Mucosa of descending colon (tissue), 3 donors: ENCODE measurements around the gene ALOXE3. TPM values are rescaled to one million over a fixed set of nuclear protein-coding genes. Genes with fewer than 3 reads are reported as not detected.
A peak's percentile ranks its signal among the peaks of the same experiment; 100 is the strongest.

Experiments used
- ATAC-seq: fragments of 200-7000 bp; cut with Tn5 transposase; one replicate; pipeline ENCODE4 v1.9.1; 2020; ENCODE audit warnings: mild to moderate bottlenecking, moderate library complexity
- DNase-seq, 3 donors: peaks; one replicate each; pipeline ENCODE4 v3.0.0-alpha.2; 2020
- H3K36me3 ChIP-seq: fragments of 200-600 bp; one replicate; pipeline ENCODE4 v1.8.0; 2021; ENCODE audit warnings: low read depth, mild to moderate bottlenecking
- H3K4me1 ChIP-seq: fragments of 200-600 bp; one replicate; pipeline ENCODE4 v1.8.0; 2021; ENCODE audit warnings: low read depth, mild to moderate bottlenecking
- H3K4me3 ChIP-seq: fragments of 200-600 bp; one replicate; pipeline ENCODE4 v1.8.0; 2021; ENCODE audit warnings: mild to moderate bottlenecking
- H3K9me3 ChIP-seq: fragments of 200-600 bp; one replicate; pipeline ENCODE4 v1.8.0; 2021; ENCODE audit warnings: mild to moderate bottlenecking
- intact Hi-C, 2 donors: fragments of 100-400 bp; cut with DNase I in 1 of 2; cut with micrococcal nuclease in 1 of 2; formaldehyde crosslinking; loops; one replicate each; pipeline versions ENCODE4 v1.11.0 to v1.11.1; 2022; cut with DNase I, micrococcal nuclease
- total RNA-seq, 3 donors: library from RNA; stranded (reverse); fragmentation: NEBNext Ultra II Directional in 2 of 3; extraction: Animal tissue kit (Norgen Biotek cat#: 25700) in 2 of 3; gene quantifications; one replicate each; pipeline versions ENCODE4 v1.2.1 to v1.2.4, GENCODE V29; 2021 to 2023
- TF ChIP-seq, protein P1 (sequence below): fragments of 200-600 bp; IDR thresholded peaks from one replicate; pipeline ENCODE4 v1.8.0; 2022; ENCODE audit warnings: antibody characterized with exemption, mild to moderate bottlenecking
- donor health status: DM: no; HTN: no; CAD: no; lungs with moderate emphysema.
- donor health status: DM: no; HTN: no; CAD: no.
- donor health status: DM: no; HTN: yes; CAD: no.

Gene ALOXE3
- total RNA-seq, 3 donors from 2014 or later = not detected

DNA sequence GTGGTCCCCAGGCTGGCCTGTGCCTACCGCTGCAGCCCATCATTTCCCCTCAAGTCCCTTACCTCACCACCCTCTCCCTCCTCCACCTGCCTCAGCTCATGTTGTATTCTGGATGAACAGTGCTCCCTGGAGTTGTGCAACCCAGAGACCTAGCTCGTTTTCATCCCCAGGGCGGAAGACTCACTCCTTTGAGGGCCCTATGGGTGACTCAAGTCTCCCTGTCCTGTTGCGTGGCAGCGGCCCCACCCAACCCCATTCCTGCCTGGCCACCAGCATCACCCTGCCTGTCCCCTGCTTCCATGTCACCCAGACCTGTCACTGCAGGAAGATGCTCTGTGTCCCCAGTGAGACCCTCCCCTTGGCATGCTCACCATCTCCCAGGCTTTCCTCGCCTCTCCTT, 34.1 kb downstream of the ALOXE3 start:
- DNase-seq = no peak
- peaks cover 5% of the 10 kb centered on the region for H3K4me1 ChIP-seq
- TF ChIP-seq, protein P1, sequence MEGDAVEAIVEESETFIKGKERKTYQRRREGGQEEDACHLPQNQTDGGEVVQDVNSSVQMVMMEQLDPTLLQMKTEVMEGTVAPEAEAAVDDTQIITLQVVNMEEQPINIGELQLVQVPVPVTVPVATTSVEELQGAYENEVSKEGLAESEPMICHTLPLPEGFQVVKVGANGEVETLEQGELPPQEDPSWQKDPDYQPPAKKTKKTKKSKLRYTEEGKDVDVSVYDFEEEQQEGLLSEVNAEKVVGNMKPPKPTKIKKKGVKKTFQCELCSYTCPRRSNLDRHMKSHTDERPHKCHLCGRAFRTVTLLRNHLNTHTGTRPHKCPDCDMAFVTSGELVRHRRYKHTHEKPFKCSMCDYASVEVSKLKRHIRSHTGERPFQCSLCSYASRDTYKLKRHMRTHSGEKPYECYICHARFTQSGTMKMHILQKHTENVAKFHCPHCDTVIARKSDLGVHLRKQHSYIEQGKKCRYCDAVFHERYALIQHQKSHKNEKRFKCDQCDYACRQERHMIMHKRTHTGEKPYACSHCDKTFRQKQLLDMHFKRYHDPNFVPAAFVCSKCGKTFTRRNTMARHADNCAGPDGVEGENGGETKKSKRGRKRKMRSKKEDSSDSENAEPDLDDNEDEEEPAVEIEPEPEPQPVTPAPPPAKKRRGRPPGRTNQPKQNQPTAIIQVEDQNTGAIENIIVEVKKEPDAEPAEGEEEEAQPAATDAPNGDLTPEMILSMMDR = no peak
- no peak overlapping the region for H3K4me3 ChIP-seq
- no peaks in the 10 kb centered on the region for H3K36me3 ChIP-seq
- no peaks in the 10 kb centered on the region for H3K9me3 ChIP-seq
- intact Hi-C loops = loop anchor here in 1 of 2 donors (10.0 kb wide), 1 partner anchor 221 kb away; no protein-coding TSS in a partner anchor
- no peak for ATAC-seq

DNA sequence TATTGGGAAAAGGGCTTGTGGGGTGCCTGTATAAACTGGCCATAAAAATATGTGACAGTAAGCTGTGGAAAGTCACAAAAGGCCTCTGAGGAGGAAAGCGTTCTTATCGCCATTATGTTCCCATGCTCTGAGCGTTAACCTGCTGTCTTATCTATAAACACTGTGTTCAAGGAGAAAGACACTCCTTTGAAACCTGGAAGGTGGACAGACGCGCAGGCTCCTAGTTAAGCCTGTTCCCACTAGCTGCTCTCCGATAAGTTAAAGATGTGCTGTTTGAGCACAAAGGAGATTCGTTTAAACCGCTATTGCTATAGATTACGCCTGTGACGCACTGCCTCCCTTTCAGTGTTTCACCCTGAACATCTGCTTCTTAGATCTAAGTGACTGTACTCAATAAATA, 36.0 kb downstream of the ALOXE3 start:
- intact Hi-C loops = loop anchor here in 1 of 2 donors (10.0 kb wide), 1 partner anchor 223 kb away; no protein-coding TSS in a partner anchor

DNA sequence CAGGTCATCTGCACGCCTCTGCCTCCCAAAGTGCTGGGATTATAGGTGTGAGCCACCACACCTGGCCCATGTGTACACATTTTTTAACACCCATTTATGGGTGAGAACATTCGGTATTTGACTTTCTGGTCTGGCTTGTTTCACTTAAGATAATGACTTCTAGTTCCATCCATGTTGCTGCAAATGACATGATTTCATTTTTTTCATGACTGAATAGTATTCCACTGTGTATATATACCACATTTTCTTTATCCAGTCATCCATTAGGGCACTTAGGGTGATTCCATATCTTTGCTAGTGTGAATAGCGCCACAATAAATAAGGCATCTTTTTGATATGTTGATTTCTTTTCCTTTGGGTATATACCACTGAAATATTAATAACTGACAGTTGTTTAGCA, 36.4 kb downstream of the ALOXE3 start:
- Histone ChIP-seq H3K36me3 (no peaks in the 10 kb centered on the region), H3K9me3 (no peaks in the 10 kb centered on the region), H3K4me3 (no peak overlapping the region), H3K4me1 (peaks cover 8% of the 10 kb centered on the region)
- DNase-seq (no peak), ATAC-seq (no peak)
- TF ChIP-seq, protein P1 = no peak
- intact Hi-C loops = loop anchor here in 1 of 2 donors (10.0 kb wide), 1 partner anchor 223 kb away; no protein-coding TSS in a partner anchor

More for the DNA sequence above, 36.0 kb downstream of the ALOXE3 start:
- DNase-seq (no peak), ATAC-seq (no peak)
- no peaks in the 10 kb centered on the region for H3K36me3 ChIP-seq
- H3K9me3 ChIP-seq = no peaks in the 10 kb centered on the region
- H3K4me1 ChIP-seq = peaks cover 8% of the 10 kb centered on the region
- H3K4me3 ChIP-seq = no peak overlapping the region
- TF ChIP-seq, protein P1 = no peak

DNA sequence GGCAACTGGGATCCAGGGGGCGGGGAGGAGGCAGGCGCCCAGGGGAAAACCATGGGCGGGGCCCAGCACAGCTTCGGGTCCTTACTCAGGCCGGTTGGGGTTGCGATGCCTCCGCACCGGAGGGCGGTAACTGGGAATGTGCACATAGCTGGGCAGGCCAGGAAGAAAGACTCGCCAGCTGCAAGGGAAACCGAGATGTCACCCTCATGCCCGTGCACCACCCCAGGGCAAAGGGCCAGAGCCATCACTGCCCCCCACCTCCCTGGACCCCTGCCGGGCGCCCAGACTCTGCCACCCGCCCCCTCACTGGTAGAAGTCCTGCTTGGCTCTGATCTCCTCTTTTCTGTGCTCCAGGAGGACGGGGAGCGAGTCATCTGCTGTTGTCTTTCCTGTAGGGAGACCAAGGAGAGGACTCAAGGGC, 37.5 kb downstream of the ALOXE3 start:
- TF ChIP-seq, protein P1 = no peak
- intact Hi-C loops = loop anchor here in 1 of 2 donors (10.0 kb wide), 1 partner anchor 224 kb away; no protein-coding TSS in a partner anchor
- Histone ChIP-seq H3K4me1 (peaks cover 8% of the 10 kb centered on the region), H3K4me3 (no peak overlapping the region), H3K36me3 (no peaks in the 10 kb centered on the region), H3K9me3 (no peaks in the 10 kb centered on the region)
- DNase-seq (peak in 1 of 3 donors; percentile 37), ATAC-seq (no peak)

DNA sequence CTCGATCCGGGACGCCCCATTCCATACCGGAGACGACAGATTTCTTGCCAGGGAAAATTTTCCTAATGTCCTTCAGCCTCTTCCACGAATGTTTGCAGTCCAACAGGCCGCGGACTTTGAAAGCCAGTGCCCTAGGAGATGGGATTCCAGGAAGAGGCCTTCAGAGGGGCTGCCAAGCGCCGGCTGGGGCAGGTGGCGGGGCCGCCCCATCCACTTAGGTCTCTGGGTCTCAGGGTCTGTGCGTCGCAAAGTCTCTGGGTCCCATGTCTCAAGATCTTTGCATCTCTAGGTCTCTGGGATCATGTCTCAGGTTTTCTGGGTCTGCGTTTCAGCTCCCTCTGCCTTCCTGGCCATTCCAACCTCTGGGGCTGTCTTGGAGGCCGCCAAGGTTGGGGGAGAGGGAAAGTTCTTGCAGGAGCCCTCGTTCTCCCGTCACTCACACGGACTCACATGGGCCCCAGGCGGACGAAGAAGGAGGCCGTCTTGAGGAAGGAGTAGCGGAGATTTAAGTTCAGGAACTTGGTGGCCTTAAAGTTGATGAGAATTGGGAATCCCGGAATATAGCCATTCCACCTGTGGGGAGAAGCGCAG, 38.0 kb downstream of the ALOXE3 start:
- peaks cover 8% of the 10 kb centered on the region for H3K4me1 ChIP-seq
- no peaks in the 10 kb centered on the region for H3K36me3 ChIP-seq
- ATAC-seq = no peak
- H3K4me3 ChIP-seq = no peak overlapping the region
- intact Hi-C loops = loop anchor here in 1 of 2 donors (10.0 kb wide), 1 partner anchor 224 kb away; no protein-coding TSS in a partner anchor
- no peaks in the 10 kb centered on the region for H3K9me3 ChIP-seq
- TF ChIP-seq, protein P1 = no peak
- no peak for DNase-seq
